Activated CD4-positive, alpha-beta T cell treated with anti-CD3 and anti-CD28 coated beads for 4 hours (primary cell): Measurements from ENCODE around the gene FAM200A.
"Not testable (repeated sequence)": the region's sequence is repeated elsewhere in the genome, so short reads cannot be mapped to it uniquely, and the experiment has no call there.

ENCODE experiments used
- DNase-seq, 2 donors: peaks; one replicate each; pipeline ENCODE4 v3.0.0-alpha.2; 2020

FAM200A gene

DNA sequence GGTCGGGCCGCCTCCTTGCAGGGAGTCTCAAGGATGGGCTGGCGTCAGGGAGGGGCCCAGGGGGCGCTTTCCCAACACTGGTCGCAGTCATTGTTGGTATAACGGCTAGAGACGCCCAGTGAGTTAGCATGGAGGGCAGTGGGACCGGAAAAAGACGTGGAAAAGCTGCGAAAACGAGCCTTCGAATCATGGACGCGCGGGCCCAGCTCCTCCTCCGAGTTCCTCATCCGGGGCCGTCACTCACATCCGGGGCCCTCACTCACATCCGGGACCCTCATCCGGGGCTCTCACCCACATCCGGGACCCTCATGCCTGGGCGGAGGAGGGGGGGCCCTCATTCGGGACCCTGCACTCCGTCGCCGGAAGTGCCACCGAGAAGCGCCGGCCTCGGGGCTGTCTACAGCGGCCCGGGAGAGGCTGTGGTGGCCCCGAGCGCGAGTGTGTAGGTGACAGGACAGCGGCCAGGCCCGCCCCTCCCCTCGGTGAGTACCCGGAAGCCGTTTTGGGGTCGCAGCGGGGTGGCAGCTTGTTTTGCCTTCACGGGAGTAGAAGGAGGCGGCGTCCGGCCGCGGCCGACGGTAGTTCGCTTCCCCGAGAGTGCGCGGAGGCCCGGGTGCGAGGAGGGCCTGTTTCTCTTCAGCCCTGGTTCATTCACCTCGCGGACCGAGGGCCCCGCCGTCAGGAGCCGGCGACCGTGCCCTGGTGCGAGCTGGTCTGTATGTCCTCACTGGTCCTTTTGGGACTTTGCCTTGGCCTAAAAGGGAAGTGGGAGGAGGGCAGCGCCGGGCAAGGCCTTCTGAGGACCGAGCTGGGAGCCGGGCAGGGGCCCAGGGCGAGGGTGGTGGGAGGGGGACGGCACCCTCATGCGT, 6.6 kb upstream of the FAM200A start, which contains the start of gene ZNF655:
Gene ZNF655, plus strand, starts transcription at position 337 of the 869 bp plus-strand sequence. CDS start 1,918 bp downstream, outside the sequence.
- DNase-seq, result peak; percentile 82 to 86

DNA sequence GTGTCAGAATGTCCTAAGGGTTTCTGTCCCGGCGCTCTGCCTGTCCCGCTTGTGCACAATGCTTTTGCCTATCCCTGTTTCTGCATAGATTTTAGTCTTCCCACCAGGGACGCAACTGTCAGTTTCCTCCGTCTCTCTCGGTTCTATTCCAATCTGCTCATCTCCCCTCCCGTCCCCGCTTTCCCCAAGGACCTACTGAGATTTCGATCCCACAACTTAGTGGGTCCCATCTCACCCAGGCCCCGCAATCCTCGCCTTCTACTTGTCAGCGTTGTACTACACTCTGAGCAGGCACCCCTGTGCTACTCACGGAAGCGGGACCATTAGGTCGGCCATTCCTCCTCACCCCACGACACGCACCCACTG, 6.0 kb upstream of the FAM200A start:
- no peak for DNase-seq

DNA sequence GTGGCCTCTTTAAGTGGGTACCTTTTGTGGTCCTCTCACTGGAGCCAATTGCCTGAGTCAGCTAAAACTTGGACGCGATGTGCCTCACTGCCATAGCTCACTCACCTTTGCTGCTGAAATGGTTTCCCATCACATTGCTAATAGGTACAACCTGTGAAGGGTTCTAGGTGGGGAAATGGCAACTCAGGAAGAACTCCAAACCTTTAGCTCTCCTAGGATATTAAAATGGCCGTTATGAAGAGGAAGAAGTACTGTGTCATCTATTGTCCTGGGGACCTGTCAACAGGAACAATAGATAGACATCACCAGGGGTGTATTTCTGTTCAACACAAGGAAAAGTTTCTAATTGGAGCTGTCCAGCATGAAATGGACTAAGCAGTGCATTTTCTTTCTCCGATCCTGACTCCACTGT, 5.3 kb upstream of the FAM200A start:
- DNase-seq, result no peak

DNA sequence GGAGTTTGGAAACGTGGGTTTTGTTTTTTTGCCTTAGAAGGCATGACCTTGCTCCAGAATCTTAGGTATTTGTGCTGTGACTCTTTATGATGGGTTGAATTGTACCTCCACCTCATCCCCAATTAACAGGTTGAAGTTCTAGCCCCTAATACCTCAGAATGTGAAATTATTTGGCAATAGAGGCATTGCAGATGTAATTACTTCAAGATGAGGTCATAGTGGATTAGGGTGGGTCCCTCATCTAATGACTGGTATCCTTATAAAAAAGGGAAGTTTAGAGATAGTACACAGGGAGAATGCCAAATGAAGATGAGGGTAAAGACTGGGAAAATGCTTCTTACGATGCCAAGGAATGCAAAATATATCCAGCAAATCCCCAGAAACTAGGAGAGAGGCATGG, 3.0 kb upstream of the FAM200A start:
- no peak for DNase-seq

- DNase-seq, result no peak
Measured at GRCh38 chr7:99553039-99553438, 1.1 kb upstream of the FAM200A start.

DNA sequence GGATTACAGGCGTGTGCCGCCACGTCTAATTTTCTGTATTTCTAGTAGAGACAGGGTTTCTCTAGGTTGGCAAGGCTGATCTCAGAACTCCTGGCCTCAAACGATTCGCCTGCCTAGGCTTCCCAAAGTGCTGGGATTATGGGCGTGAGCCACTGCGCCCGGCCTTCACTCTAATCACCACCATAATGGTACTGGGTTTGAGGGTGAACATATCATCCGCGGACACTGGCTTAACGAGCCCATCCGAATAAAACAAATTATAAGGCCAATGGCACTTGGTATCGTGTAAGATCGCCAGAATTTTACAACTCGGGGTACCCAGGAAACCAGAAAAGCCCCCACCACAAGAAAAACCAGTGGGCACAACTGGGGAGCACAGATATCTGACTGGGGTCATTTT, 580 bp downstream of the FAM200A start:
- no peak for DNase-seq

- DNase-seq, result not testable (repeated sequence)
Measured at GRCh38 chr7:99549545-99549944, 2.4 kb downstream of the FAM200A start.

GRCh38 chr7:99545308-99545707, 6.6 kb downstream of the FAM200A start:
- not testable (repeated sequence) for DNase-seq

- no peak for DNase-seq
Measured at GRCh38 chr7:99543916-99544315, 8.0 kb downstream of the FAM200A start.

- no peak for DNase-seq
Measured at GRCh38 chr7:99543081-99543671, 8.7 kb downstream of the FAM200A start.

GRCh38 chr7:99541212-99541611, 10.7 kb downstream of the FAM200A start:
- no peak for DNase-seq

- DNase-seq, result no peak
Measured at GRCh38 chr7:99540542-99540941, 11.4 kb downstream of the FAM200A start.

DNA sequence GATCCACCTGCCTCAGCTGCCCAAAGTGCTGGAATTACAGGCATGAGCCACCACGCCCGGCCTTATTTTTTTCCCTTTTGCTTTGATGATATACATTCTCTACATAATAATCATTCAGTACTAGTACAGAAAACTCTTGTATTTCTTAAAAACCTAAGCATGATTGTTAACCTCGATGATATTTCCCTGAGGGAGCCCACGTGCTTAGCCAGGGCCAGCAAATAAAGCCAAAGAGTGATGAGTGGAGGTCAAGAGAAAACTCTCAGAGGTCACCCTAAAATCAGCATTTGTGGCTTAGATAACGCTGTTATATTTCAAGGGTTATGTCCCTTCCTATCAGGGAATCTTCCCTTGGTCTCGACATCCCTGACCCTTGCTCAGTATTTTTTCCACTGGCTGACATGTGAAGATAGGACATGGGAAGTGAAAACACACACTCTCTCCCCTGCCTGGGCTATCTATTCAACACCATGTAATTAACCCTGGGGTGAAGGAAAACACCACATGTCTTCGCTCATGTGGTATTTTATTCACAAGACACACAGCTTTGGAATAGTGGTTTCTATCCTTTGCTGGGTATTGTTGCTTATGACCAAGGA, 12.6 kb downstream of the FAM200A start:
- DNase-seq, result no peak

- DNase-seq, result no peak
Measured at GRCh38 chr7:99535667-99536066, 16.2 kb downstream of the FAM200A start.

DNA sequence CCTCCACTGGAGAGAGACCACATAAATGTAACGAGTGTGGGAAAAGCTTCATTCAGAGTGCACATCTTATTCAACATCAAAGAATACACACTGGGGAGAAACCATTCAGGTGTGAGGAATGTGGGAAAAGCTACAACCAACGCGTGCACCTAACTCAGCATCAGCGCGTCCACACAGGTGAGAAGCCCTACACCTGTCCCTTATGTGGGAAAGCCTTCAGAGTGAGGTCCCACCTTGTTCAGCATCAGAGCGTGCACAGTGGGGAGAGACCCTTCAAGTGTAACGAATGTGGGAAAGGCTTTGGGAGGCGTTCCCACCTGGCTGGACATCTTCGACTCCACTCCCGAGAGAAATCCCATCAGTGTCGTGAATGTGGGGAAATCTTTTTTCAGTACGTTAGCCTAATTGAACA, 20.6 kb downstream of the FAM200A start:
- no peak for DNase-seq

- DNase-seq, result peak; percentile 13 to 17
Measured at GRCh38 chr7:99525713-99526440, 26.0 kb downstream of the FAM200A start.

DNA sequence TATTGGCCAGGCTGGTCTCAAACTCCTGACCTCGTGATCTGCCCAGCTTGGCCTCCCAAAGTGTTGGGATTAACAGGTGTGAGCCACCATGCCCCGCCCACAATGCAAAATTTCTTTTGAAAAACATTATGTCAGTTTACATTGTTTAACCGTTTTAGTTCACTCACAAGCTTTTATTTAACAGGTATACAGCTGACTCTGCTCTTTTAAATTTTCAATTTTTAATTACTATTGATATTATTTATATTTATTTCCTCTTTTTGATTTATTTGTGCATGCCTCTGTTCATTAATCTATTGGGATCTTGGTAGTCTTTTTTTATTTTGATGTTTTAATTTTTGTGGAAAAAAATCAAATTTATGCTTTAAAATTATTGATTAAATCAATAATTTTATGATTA, 30.5 kb downstream of the FAM200A start:
- DNase-seq, result no peak

- DNase-seq, result no peak
Measured at GRCh38 chr7:99514050-99514449, 37.9 kb downstream of the FAM200A start.

DNA sequence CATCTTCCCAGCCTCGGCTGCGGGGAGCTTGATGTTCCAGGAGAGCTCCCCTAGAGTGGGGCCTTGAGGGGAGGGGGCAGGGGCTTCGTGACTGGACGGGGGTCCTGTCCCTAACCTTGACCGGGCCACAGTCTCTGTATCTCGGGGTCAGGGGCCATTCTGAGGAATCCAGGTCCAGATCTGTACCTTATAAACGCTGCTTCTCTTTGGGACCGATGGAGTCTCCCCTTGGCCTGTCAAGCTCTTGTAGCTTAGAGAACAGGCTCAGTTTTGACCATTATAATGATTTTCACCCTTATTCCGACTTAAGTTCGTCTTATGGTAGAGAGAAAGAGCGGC, 46.6 kb downstream of the FAM200A start:
- DNase-seq, result no peak

DNA sequence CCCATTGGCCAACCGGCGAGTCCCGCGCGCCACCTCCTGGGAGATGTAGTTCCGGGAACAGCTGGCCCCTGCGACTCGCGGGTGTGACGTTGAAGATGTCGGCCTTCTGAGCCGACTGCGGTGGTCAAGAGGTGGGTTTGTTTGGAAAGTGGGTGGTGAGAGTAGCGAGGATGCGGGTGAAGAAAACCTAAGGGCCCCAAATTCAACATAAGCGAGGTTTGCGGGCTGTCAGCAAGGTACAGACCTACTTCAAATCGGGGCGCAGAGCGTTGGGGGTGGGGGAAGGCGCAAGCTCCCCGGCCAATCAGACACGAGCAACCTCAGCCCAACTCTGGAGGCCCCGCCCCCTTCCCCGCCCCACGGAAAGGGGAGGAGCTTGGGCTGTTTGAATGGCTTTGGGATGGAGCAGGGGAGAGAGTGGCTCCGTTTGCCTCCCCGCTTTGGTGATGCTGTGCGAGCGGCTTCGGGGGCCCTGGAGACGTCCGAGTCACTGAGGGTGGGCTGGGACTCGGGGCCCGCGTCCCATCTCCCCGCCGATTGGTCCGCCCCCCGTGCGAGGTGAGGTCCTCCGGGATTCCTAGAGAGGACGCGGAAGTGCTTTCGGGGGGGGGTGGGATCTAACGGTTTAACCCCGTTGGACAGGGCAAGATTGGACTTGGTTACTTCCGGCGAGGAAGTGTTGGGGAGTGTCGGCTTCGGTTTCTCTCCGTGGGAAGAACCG, 47.2 kb downstream of the FAM200A start, which contains the start of gene ZKSCAN5:
Gene ZKSCAN5, plus strand, starts transcription at position 60 of the 721 bp plus-strand sequence. CDS start 1,383 bp downstream, outside the sequence.
- peak; percentile 97 to 98 for DNase-seq

- DNase-seq, result no peak
Measured at GRCh38 chr7:99504281-99504602, 47.7 kb downstream of the FAM200A start.

DNA sequence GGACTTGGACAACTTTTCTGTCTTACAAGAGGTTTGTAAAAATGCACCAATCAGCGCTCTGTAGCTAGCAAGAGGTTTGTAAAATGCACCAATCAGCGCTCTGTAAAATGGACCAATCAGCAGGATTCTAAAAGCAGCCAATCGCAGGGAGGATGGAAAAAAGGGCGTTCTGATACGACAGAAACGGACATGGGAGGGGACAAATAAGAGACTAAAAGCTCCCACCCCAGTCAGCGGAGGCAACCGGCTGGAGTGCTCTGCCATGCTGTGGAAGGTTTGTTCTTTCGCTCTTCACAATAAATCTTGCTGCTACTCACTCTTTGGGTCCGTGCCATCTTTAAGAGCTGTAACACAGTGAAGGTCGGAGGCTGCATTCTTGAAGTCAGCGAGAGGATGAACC, 50.7 kb downstream of the FAM200A start:
- not testable (repeated sequence) for DNase-seq

- DNase-seq, result no peak
Measured at GRCh38 chr7:99500637-99501009, 51.3 kb downstream of the FAM200A start.
